Embryonic facial prominence (tissue), 1 donor: ENCODE data around the gene CCDC33.
"Not testable (repeated sequence)": the region's sequence is repeated elsewhere in the genome, so short reads cannot be mapped to it uniquely, and the experiment has no call there.

Source experiments
- DNase-seq: peaks from one replicate; pipeline ENCODE4 v3.0.0-alpha.2; 2016; ENCODE audit errors: extremely low spot score

CCDC33 gene

GRCh38 chr15:74333093-74333492 lies 97.0 kb downstream of the CCDC33 start:
- DNase-seq: no peak

GRCh38 chr15:74333662-74334061 lies 97.5 kb downstream of the CCDC33 start:
- DNase-seq: no peak

- no peak for DNase-seq
Measured at GRCh38 chr15:74334127-74334526, 98.0 kb downstream of the CCDC33 start.

GRCh38 chr15:74335396-74335795 lies 99.3 kb downstream of the CCDC33 start:
- no peak for DNase-seq

DNA sequence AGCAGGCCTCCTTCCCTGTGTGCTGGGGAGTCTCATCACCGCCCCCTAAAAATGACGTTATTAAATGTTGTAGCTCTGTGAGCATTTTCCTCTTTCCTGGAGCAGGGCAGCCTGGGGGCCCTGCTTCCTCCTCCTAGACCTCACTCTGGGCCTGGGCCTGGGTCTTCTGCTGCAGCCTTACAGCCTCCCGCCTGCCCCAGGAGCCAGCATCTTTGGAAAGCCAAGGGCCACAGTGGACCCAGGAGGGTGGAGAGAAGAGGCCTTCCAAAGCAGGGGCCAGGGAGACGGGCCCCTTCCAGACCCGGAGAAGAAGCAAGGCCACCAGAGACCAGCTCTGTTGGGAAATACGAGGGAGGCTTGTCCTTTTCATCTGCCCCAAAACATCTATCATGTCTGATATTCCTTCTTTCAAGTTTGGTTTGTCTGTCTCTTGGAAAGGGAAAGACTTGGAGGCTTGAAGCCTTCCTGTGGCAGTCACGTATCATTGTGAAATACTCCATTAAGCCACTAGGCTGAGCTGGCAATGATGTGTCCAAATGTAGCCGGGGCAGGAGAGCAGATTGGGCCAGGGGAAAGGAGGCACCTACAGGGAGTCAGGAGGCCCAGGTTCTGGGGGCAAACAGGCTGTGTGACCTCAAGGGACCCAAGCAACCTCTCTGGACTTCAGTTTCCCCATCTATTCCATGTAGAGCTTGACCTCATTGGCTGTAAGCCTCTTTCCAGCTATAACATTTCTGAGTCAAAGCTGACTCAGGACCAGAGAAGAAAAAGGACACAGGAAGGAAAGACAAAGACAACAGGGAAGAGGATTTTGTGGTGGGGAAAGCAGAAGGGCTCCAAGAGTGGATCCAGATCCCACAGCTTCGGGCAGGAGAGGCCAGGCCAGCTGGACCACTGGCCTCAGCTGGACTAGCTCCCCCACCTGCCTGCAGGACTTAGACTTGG lies 100.2 kb downstream of the CCDC33 start:
- no peak for DNase-seq

- no peak for DNase-seq
Measured at GRCh38 chr15:74337146-74337545, 101.0 kb downstream of the CCDC33 start.

GRCh38 chr15:74337607-74338211 lies 101.6 kb downstream of the CCDC33 start:
- DNase-seq: no peak

- no peak for DNase-seq
Measured at GRCh38 chr15:74338676-74339075, 102.5 kb downstream of the CCDC33 start.

GRCh38 chr15:74339371-74339770 lies 103.2 kb downstream of the CCDC33 start:
- no peak for DNase-seq

GRCh38 chr15:74340150-74340549 lies 104.0 kb downstream of the CCDC33 start:
- no peak for DNase-seq

DNA sequence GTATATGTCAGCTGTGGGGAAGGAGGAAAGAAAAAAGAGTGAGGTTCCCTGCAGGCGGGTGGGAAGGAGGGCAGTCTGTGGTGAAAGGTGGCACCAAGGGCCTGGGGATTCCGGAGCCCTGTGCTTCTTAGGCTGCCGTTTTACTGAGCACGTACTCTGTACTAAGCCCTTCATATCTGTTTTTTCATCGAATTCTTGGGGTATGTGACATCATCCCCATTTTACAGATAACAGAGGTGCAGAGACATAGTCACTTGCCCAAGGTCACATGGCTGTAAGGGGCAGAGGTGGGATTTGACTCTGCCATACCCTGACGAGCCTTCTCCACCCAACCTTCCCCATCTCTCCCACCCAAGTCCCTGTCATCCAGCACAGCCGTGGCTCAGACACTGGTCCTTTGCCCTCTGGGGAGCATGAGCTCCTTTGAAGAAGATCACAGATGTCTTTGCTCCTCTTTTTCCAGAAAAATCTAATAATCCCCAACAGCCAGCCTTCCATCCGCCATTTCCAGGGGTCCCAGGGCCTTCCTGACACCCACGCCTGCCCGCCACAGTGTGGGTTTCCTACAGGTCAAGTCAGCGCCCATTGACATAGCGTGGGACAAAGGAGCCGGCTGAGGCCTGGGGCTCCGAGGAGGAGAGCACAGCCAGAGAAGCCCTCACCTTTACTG lies 107.1 kb downstream of the CCDC33 start:
- no peak for DNase-seq

GRCh38 chr15:74343797-74344127 lies 107.6 kb downstream of the CCDC33 start:
- no peak for DNase-seq

DNA sequence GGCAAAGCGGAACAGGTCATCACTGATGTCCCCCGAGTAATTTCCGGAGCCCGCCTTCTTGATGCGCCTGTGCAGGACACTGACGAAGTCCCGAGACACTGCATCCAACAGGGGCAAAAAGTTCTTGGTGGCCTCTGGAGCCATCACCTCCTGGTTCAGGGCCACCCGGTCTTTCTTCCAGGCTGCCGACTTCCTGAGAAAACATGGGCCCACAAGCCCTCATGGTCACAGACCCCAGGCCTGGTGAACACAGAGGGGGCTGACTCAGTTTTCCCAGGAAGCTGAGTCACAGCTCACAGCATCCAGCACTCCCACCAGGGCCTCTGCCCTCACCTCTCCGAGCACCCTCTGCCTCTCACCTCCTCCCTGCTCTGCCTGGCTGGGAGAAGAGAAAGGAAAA lies 108.9 kb downstream of the CCDC33 start:
- no peak for DNase-seq

GRCh38 chr15:74347757-74348250 lies 111.7 kb downstream of the CCDC33 start:
- DNase-seq: no peak

- no peak for DNase-seq
Measured at GRCh38 chr15:74349241-74349778, 113.2 kb downstream of the CCDC33 start.

GRCh38 chr15:74350295-74351275 lies 114.5 kb downstream of the CCDC33 start:
- DNase-seq: no peak

DNA sequence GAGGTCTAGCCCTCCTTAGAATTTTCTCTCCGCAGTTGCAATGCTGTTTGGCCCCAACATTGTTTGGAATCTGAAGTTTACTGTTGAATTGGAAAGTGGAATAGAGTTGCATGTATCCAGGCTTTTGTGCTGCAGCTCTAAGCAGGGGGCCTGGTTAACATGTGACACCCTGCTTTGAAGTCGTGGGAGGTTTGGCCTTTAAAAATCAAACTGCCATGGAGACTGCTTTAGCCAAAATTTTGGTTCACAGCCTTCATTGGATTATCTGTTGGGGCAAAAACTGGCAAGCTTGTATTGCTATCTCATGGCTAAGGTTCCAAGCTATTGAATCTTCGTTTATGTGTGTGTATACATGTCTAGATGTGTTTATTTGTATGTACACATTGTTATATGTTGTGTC lies 115.5 kb downstream of the CCDC33 start:
- no peak for DNase-seq

DNA sequence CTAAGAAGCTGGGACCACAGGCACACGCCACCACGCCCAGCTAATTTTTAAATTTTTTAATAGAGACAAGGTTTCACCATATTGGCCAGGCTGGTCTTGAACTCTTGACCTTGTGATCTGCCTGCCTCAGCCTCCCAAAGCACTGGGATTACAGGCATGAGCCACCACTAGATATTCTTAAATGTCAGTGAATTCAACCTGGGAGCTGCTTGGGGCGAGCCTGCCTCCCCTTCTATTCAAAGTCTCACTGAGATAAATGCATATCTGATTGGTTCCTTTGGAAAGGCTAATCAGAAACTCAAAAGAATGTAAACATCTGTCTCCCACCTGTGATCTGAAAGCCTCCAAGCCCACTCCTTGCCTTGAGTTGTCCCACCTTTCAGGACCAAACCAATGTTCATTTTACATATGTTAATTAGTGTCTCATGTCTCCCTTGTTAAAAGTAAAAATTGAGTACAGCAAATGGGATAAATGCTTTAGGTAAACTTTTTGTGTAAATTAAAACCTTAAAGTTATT lies 116.3 kb downstream of the CCDC33 start:
- DNase-seq: no peak

- DNase-seq: not testable (repeated sequence)
Measured at GRCh38 chr15:74353992-74354391, 117.9 kb downstream of the CCDC33 start.

- not testable (repeated sequence) for DNase-seq
Measured at GRCh38 chr15:74356050-74356449, 119.9 kb downstream of the CCDC33 start.

GRCh38 chr15:74357514-74357913 lies 121.4 kb downstream of the CCDC33 start:
- not testable (repeated sequence) for DNase-seq
